GM10248 (cell line): ENCODE measurements around the gene DHRS7.

Experiments used
- CTCF ChIA-PET: fragments of 300-600 bp; sonication (Branson Sonifier 250); formaldehyde crosslinking; extraction: SDS; loops from one replicate; lab custom pipeline; 2021; ENCODE audit warnings: antibody characterized with exemption; lab: Yijun Ruan, JAX
- POLR2A ChIA-PET: fragments of 350-650 bp; sonication (Branson Sonifier 250); formaldehyde crosslinking; extraction: SDS; loops from one replicate; lab custom pipeline; 2020; ENCODE audit warnings: antibody characterized with exemption; lab: Yijun Ruan, JAX
- DNase-seq: peaks from one replicate; pipeline ENCODE4 v3.0.0; 2012; ENCODE audit errors: extremely low spot score
- CTCF ChIP-seq: IDR thresholded peaks from 2 replicates; pipeline ENCODE4 v1.5.1; 2012; ENCODE audit warnings: mild to moderate bottlenecking, low read depth; ENCODE audit errors: extremely low read depth, missing control alignments, control extremely low read depth

The DHRS7 gene

GRCh38 chr14:60160422-60160821 is 4.8 kb downstream of the DHRS7 start:
- no peak for DNase-seq
- ChIA-PET POLR2A (no interaction called here), CTCF (interaction anchor here (1.2 to 3.0 kb wide), 3 partner anchors 10 to 401 kb away, joined by 3 to 13 read pairs (median 7); no protein-coding TSS in a partner anchor)
- TF ChIP-seq CTCF, result no peak

- CTCF ChIA-PET, result interaction anchor here (1.2 kb wide), 1 partner anchor 11 kb away, joined by 4 read pairs; the partner anchor contains the start of gene DHRS7
- no peak for DNase-seq
- no peak for TF ChIP-seq CTCF
- POLR2A ChIA-PET, result no interaction called here
Measured at GRCh38 chr14:60154671-60155070, 10.5 kb downstream of the DHRS7 start.

GRCh38 chr14:60153991-60154390 is 11.2 kb downstream of the DHRS7 start:
- CTCF ChIA-PET, result interaction anchor here (1.0 to 1.2 kb wide), 3 partner anchors 12 to 58 kb away, joined by 3 to 4 read pairs (median 3); partner anchors contain the start of gene DHRS7
- DNase-seq, result no peak
- POLR2A ChIA-PET, result no interaction called here
- no peak for TF ChIP-seq CTCF

- POLR2A ChIA-PET, result interaction anchor here (0.5 kb wide), 1 partner anchor 298 kb away, joined by 3 read pairs; no protein-coding TSS in a partner anchor
- no peak for TF ChIP-seq CTCF
- no peak for DNase-seq
- CTCF ChIA-PET, result interaction anchor here (0.7 to 1.6 kb wide), 4 partner anchors 14 to 38 kb away, joined by 3 to 8 read pairs (median 3); no protein-coding TSS in a partner anchor
Measured at GRCh38 chr14:60151715-60152114, 13.5 kb downstream of the DHRS7 start.

- TF ChIP-seq CTCF, result no peak
- ChIA-PET CTCF (interaction anchor here (0.8 to 1.5 kb wide), 4 partner anchors 10 to 170 kb away, joined by 3 to 4 read pairs (median 4); no protein-coding TSS in a partner anchor), POLR2A (no interaction called here)
- DNase-seq, result no peak
Measured at GRCh38 chr14:60134702-60135101, 30.5 kb downstream of the DHRS7 start.

- TF ChIP-seq CTCF, result no peak
- ChIA-PET CTCF (interaction anchor here (0.8 to 1.2 kb wide), 3 partner anchors 9 to 169 kb away, joined by 3 to 4 read pairs (median 4); no protein-coding TSS in a partner anchor), POLR2A (no interaction called here)
- no peak for DNase-seq
Measured at GRCh38 chr14:60133487-60133886, 31.7 kb downstream of the DHRS7 start.

- no peak for TF ChIP-seq CTCF
- POLR2A ChIA-PET, result no interaction called here
- CTCF ChIA-PET, result interaction anchor here (2.4 kb wide), 1 partner anchor 40 kb away, joined by 10 read pairs; the partner anchor contains the start of gene DHRS7
- DNase-seq, result no peak
Measured at GRCh38 chr14:60125918-60126317, 39.3 kb downstream of the DHRS7 start.
